H9 (cell line): ENCODE results near the gene TBC1D1. TPM values are rescaled to one million over a fixed set of nuclear protein-coding genes. Genes with fewer than 3 reads are reported as not detected.

Source experiments
- DNase-seq: peaks from one replicate; pipeline ENCODE4 v3.0.0-alpha.2; 2017
- H2AFZ ChIP-seq: one replicate; pipeline ENCODE4 v1.6.1; 2013; ENCODE audit warnings: mild to moderate bottlenecking, low read length, control low read depth, moderate library complexity
- H2AK5ac ChIP-seq: 2 replicates; pipeline ENCODE4 v1.6.1; 2013; ENCODE audit warnings: low read length, control low read depth, mixed read lengths; ENCODE audit not compliant: insufficient read length
- H2BK120ac ChIP-seq: one replicate; pipeline ENCODE4 v1.6.1; 2013; ENCODE audit warnings: low read depth, mild to moderate bottlenecking, low read length, control low read depth, inconsistent platforms; ENCODE audit not compliant: poor library complexity, severe bottlenecking
- H2BK12ac ChIP-seq: 2 replicates; pipeline ENCODE4 v1.6.1; 2013; ENCODE audit warnings: low read length, control low read depth, mixed read lengths, low read depth; ENCODE audit not compliant: insufficient read length
- H2BK15ac ChIP-seq: 2 replicates; pipeline ENCODE4 v1.6.1; 2013; ENCODE audit warnings: low read depth, low read length, control low read depth
- H2BK20ac ChIP-seq: one replicate; pipeline ENCODE4 v1.6.1; 2013; ENCODE audit warnings: low read depth, mild to moderate bottlenecking, low read length, control low read depth, inconsistent platforms; ENCODE audit not compliant: poor library complexity, severe bottlenecking
- H2BK5ac ChIP-seq: 2 replicates; pipeline ENCODE4 v1.6.1; 2013; ENCODE audit warnings: low read length, control low read depth, mixed read lengths; ENCODE audit not compliant: insufficient read length
- H3K14ac ChIP-seq: 2 replicates; pipeline ENCODE4 v1.6.1; 2013; ENCODE audit warnings: low read length, control low read depth; ENCODE audit not compliant: insufficient read depth
- H3K18ac ChIP-seq: 2 replicates; pipeline ENCODE4 v1.6.1; 2013; ENCODE audit warnings: low read depth, mild to moderate bottlenecking, mixed read lengths, low read length, control low read depth; ENCODE audit not compliant: insufficient read length
- H3K23ac ChIP-seq: 2 replicates; pipeline ENCODE4 v1.6.1; 2013; ENCODE audit warnings: low read length, control low read depth, mixed read lengths, low read depth; ENCODE audit not compliant: insufficient read length
- H3K23me2 ChIP-seq: 2 replicates; pipeline ENCODE4 v1.6.1; 2013; ENCODE audit warnings: low read depth, mild to moderate bottlenecking, mixed read lengths, low read length, control low read depth; ENCODE audit not compliant: insufficient read length, poor library complexity, severe bottlenecking
- H3K27ac ChIP-seq: 2 replicates; pipeline ENCODE4 v1.5.1; 2013; ENCODE audit warnings: low read length, control low read depth, mixed read lengths, low read depth; ENCODE audit not compliant: insufficient read length
- H3K27me3 ChIP-seq: 2 replicates; pipeline ENCODE4 v1.6.1; 2013; ENCODE audit warnings: low read length, control low read depth, inconsistent platforms; ENCODE audit not compliant: insufficient read depth
- H3K4ac ChIP-seq: 2 replicates; pipeline ENCODE4 v1.6.1; 2013; ENCODE audit warnings: low read depth, mild to moderate bottlenecking, control low read depth, inconsistent platforms, low read length, moderate library complexity
- H3K4me1 ChIP-seq: 2 replicates; pipeline ENCODE4 v1.6.1; 2013; ENCODE audit warnings: low read length, control low read depth, inconsistent platforms; ENCODE audit not compliant: insufficient read depth
- H3K4me2 ChIP-seq: 2 replicates; pipeline ENCODE4 v1.6.1; 2013; ENCODE audit warnings: low read length, control low read depth, mixed read lengths; ENCODE audit not compliant: insufficient read length, insufficient read depth
- H3K56ac ChIP-seq: 2 replicates; pipeline ENCODE4 v1.6.1; 2013; ENCODE audit warnings: low read depth, mild to moderate bottlenecking, mixed read lengths, low read length, control low read depth; ENCODE audit not compliant: insufficient read length
- H3K79me1 ChIP-seq: 2 replicates; pipeline ENCODE4 v1.6.1; 2013; ENCODE audit warnings: low read depth, mild to moderate bottlenecking, moderate library complexity, low read length, control low read depth, inconsistent platforms; ENCODE audit not compliant: insufficient read depth, poor library complexity, severe bottlenecking
- H3K79me2 ChIP-seq: 2 replicates; pipeline ENCODE4 v1.6.1; 2013; ENCODE audit warnings: low read length, control low read depth, inconsistent platforms; ENCODE audit not compliant: insufficient read depth
- H3K9ac ChIP-seq: 2 replicates; pipeline ENCODE4 v1.6.1; 2013; ENCODE audit warnings: low read length, control low read depth, mixed read lengths; ENCODE audit not compliant: insufficient read length; ENCODE audit errors: extremely low read depth
- H3K9me3 ChIP-seq: one replicate; pipeline ENCODE4 v1.6.1; 2013; ENCODE audit warnings: low read depth, low read length, inconsistent platforms; ENCODE audit not compliant: control insufficient read depth
- H3T11ph ChIP-seq: one replicate; pipeline ENCODE4 v1.6.1; 2013; ENCODE audit warnings: mild to moderate bottlenecking, low read length, control low read depth, inconsistent platforms
- H4K20me1 ChIP-seq: one replicate; pipeline ENCODE4 v1.6.1; 2013; ENCODE audit not compliant: control insufficient read depth, insufficient read length, insufficient read depth
- H4K5ac ChIP-seq: 2 replicates; pipeline ENCODE4 v1.6.1; 2013; ENCODE audit warnings: low read depth, mild to moderate bottlenecking, mixed read lengths, low read length, control low read depth; ENCODE audit not compliant: insufficient read length
- H4K8ac ChIP-seq: replicated peaks from 2 replicates; pipeline ENCODE4 v1.6.1; 2013; ENCODE audit warnings: low read length, control low read depth, mixed read lengths, low read depth; ENCODE audit not compliant: insufficient read length
- H4K91ac ChIP-seq: 2 replicates; pipeline ENCODE4 v1.6.1; 2013; ENCODE audit warnings: low read depth, mild to moderate bottlenecking, moderate library complexity, mixed read lengths, low read length, control low read depth; ENCODE audit not compliant: insufficient read length
- H3K27ac Mint-ChIP-seq, 3 experiments: 2 replicates in 2 of 3; 3 replicates in 1 of 3; pipeline ENCODE4 v1.8.0; 2020 to 2021; ENCODE audit warnings: mixed read lengths in 3 of 3, mild to moderate bottlenecking in 1 of 3, moderate library complexity in 1 of 3
- H3K27me3 Mint-ChIP-seq: 2 replicates; pipeline ENCODE4 v1.8.0; 2021; ENCODE audit warnings: low read depth, mild to moderate bottlenecking, moderate library complexity, mixed read lengths
- H3K36me3 Mint-ChIP-seq, 3 experiments: 2 replicates in 2 of 3; 3 replicates in 1 of 3; pipeline ENCODE4 v1.8.0; 2020 to 2021; ENCODE audit warnings: low read depth in 3 of 3, mixed read lengths in 3 of 3; ENCODE audit not compliant: insufficient read depth in 1 of 3
- H3K4me1 Mint-ChIP-seq, 2 experiments: 2 replicates each; pipeline ENCODE4 v1.8.0; 2020; ENCODE audit warnings: mixed read lengths in 2 of 2
- H3K4me3 Mint-ChIP-seq, 2 experiments: 2 replicates in 1 of 2; 3 replicates in 1 of 2; pipeline ENCODE4 v1.8.0; 2020 to 2021; ENCODE audit warnings: mild to moderate bottlenecking in 2 of 2, mixed read lengths in 2 of 2, moderate library complexity in 1 of 2
- H3K9me3 Mint-ChIP-seq, 2 experiments: 2 replicates in 1 of 2; 3 replicates in 1 of 2; pipeline ENCODE4 v1.8.0; 2020; ENCODE audit warnings: mild to moderate bottlenecking in 2 of 2, mixed read lengths in 2 of 2, moderate library complexity in 1 of 2
- CTCF ChIP-seq: fragments of 200-600 bp; sonication (generic); conservative IDR thresholded peaks from 3 replicates; pipeline ENCODE4 v1.8.0; 2021; ENCODE audit warnings: antibody characterized with exemption, mild to moderate bottlenecking
- WGBS: extraction: QIAGEN DNeasy Blood & Tissue Kit; methylation state at CpG from one replicate; pipeline ENCODE4 v1.1.7; 2013; ENCODE audit warnings: missing lambda C conversion rate, low lambda C conversion rate, mixed read lengths; ENCODE audit not compliant: insufficient read length; ENCODE audit errors: extremely low coverage; 5-methylcytosine and 5-hydroxymethylcytosine counted together
- total RNA-seq: library from RNA; stranded (reverse); gene quantifications from 2 replicates; pipeline ENCODE4 v1.2.1, GENCODE V29; 2021

TBC1D1 gene
- total RNA-seq, 1 experiment from 2014 or later, result 109 TPM

- H3K18ac ChIP-seq, result no peak overlapping the region
- no peak overlapping the region for H3K23ac ChIP-seq
- H4K91ac ChIP-seq, result no peak overlapping the region
- H3K4ac ChIP-seq, result no peak overlapping the region
- no peak overlapping the region for H3K9ac ChIP-seq
- H3K23me2 ChIP-seq, result peaks cover 3% of the 10 kb centered on the region
- peaks cover 18% of the 10 kb centered on the region for H3K4me1 ChIP-seq
- H3T11ph ChIP-seq, result no peak overlapping the region
- Mint-ChIP-seq H3K27ac (no peak overlapping the region), H3K9me3 (no peaks in the 10 kb centered on the region), H3K4me3 (no peak overlapping the region), H3K36me3 (peaks cover 21 to 33% (median 33%) of the 10 kb centered on the region in 3 experiments), H3K27me3 (no peaks in the 10 kb centered on the region), H3K4me1 (peaks cover 32 to 35% of the 10 kb centered on the region in 2 experiments)
- H3K79me1 ChIP-seq, result no peaks in the 10 kb centered on the region
- H3K4me2 ChIP-seq, result no peak overlapping the region
- no peak overlapping the region for H2BK12ac ChIP-seq
- H4K20me1 ChIP-seq, result no peaks in the 10 kb centered on the region
- no peak overlapping the region for H2AK5ac ChIP-seq
- no peak overlapping the region for H2BK20ac ChIP-seq
- H2AFZ ChIP-seq, result no peak overlapping the region
- H3K56ac ChIP-seq, result no peak overlapping the region
- DNase-seq, result no peak
- no peaks in the 10 kb centered on the region for H3K27me3 ChIP-seq
- WGBS, result no CpG with 5 or more reads among the region's 3 CpGs
- no peak overlapping the region for H2BK120ac ChIP-seq
- no peak overlapping the region for H4K8ac ChIP-seq
- no peak overlapping the region for H2BK5ac ChIP-seq
- no peaks in the 10 kb centered on the region for H3K9me3 ChIP-seq
- H3K79me2 ChIP-seq, result no peaks in the 10 kb centered on the region
- no peak overlapping the region for H2BK15ac ChIP-seq
- no peak overlapping the region for H4K5ac ChIP-seq
- H3K14ac ChIP-seq, result no peak overlapping the region
- no peak overlapping the region for H3K27ac ChIP-seq
- TF ChIP-seq CTCF, result no peak
These were observed 218.5 kb downstream of the TBC1D1 start for GRCh38 chr4:38109370-38109769.
